GM18951 (cell line): Measurements from ENCODE around the gene HIVEP3.

Experiments used
- POLR2A ChIP-seq: IDR thresholded peaks from 4 replicates; pipeline ENCODE4 v1.6.1; 2011; ENCODE audit warnings: mild to moderate bottlenecking; ENCODE audit not compliant: insufficient read length, insufficient read depth; ENCODE audit errors: extremely low read depth
- in situ Hi-C: fragments of 300-500 bp; cut with MboI; formaldehyde crosslinking; loops from one replicate; pipeline ENCODE4 v1.12.0; 2022; ENCODE audit warnings: low sequenced_read_pairs, mixed read lengths, inconsistent platforms; ENCODE audit not compliant: unreplicated experiment

Gene HIVEP3

GRCh38 chr1:41642922-41643821 is 275.6 kb downstream of the HIVEP3 start:
- TF ChIP-seq POLR2A, result no peak
- in situ Hi-C loops, result no loop called here

- TF ChIP-seq POLR2A, result no peak
- in situ Hi-C loops, result no loop called here
Observed at GRCh38 chr1:41641941-41642527, 276.7 kb downstream of the HIVEP3 start.

- in situ Hi-C loops, result no loop called here
Observed at GRCh38 chr1:41641475-41641814, 277.3 kb downstream of the HIVEP3 start.

GRCh38 chr1:41640756-41641474 is 277.8 kb downstream of the HIVEP3 start:
- no peak for TF ChIP-seq POLR2A
- in situ Hi-C loops, result no loop called here

More at GRCh38 chr1:41641475-41641814, 277.3 kb downstream of the HIVEP3 start:
- TF ChIP-seq POLR2A, result no peak

- TF ChIP-seq POLR2A, result no peak
- in situ Hi-C loops, result no loop called here
Observed at GRCh38 chr1:41640141-41640751, 278.5 kb downstream of the HIVEP3 start.

GRCh38 chr1:41639332-41639936 is 279.3 kb downstream of the HIVEP3 start:
- TF ChIP-seq POLR2A, result no peak
- in situ Hi-C loops, result no loop called here

- in situ Hi-C loops, result no loop called here
- TF ChIP-seq POLR2A, result no peak
Observed at GRCh38 chr1:41638086-41639024, 280.4 kb downstream of the HIVEP3 start.

- in situ Hi-C loops, result no loop called here
- TF ChIP-seq POLR2A, result no peak
Observed at GRCh38 chr1:41637367-41637766, 281.4 kb downstream of the HIVEP3 start.

GRCh38 chr1:41633764-41634163 is 285.0 kb downstream of the HIVEP3 start:
- in situ Hi-C loops, result no loop called here
- no peak for TF ChIP-seq POLR2A

GRCh38 chr1:41632781-41633575 is 285.7 kb downstream of the HIVEP3 start:
- in situ Hi-C loops, result no loop called here
- no peak for TF ChIP-seq POLR2A

- in situ Hi-C loops, result no loop called here
Observed at GRCh38 chr1:41631971-41632370, 286.8 kb downstream of the HIVEP3 start.

More at GRCh38 chr1:41631971-41632370, 286.8 kb downstream of the HIVEP3 start:
- no peak for TF ChIP-seq POLR2A
